ENCODE measurements around the gene MAN2A1.

MAN2A1 gene

GRCh38 chr5:109876030-109876725 is 186.5 kb downstream of the MAN2A1 start:
- no peak for TF ChIP-seq CTCF (IDR thresholded peaks at IDR 0.05; ENCODE audit: extremely low read depth, missing control alignments)
- no peak for DNase-seq (ENCODE audit: low spot score)

GRCh38 chr5:109876941-109877669 is 187.4 kb downstream of the MAN2A1 start:
- DNase-seq (ENCODE audit: low spot score), result no peak
- no peak for TF ChIP-seq CTCF (IDR thresholded peaks at IDR 0.05; ENCODE audit: extremely low read depth, missing control alignments)

- TF ChIP-seq CTCF (IDR thresholded peaks at IDR 0.05; ENCODE audit: extremely low read depth, missing control alignments), result no peak
- no peak for DNase-seq (ENCODE audit: low spot score)
These were observed 187.9 kb downstream of the MAN2A1 start for GRCh38 chr5:109877670-109878045.

GRCh38 chr5:109878887-109879286 is 189.2 kb downstream of the MAN2A1 start:
- no peak for TF ChIP-seq CTCF (IDR thresholded peaks at IDR 0.05; ENCODE audit: extremely low read depth, missing control alignments)

GRCh38 chr5:109880907-109881685 is 191.4 kb downstream of the MAN2A1 start:
- TF ChIP-seq CTCF (IDR thresholded peaks at IDR 0.05; ENCODE audit: extremely low read depth, missing control alignments), result no peak
- no peak for DNase-seq (ENCODE audit: low spot score)

More at GRCh38 chr5:109878887-109879286, 189.2 kb downstream of the MAN2A1 start:
- no peak for DNase-seq (ENCODE audit: low spot score)

GRCh38 chr5:109882546-109882945 is 192.8 kb downstream of the MAN2A1 start:
- DNase-seq (ENCODE audit: low spot score), result no peak
- no peak for TF ChIP-seq CTCF (IDR thresholded peaks at IDR 0.05; ENCODE audit: extremely low read depth, missing control alignments)

GRCh38 chr5:109884676-109885075 is 194.9 kb downstream of the MAN2A1 start:
- no peak for DNase-seq (ENCODE audit: low spot score)
- TF ChIP-seq CTCF (IDR thresholded peaks at IDR 0.05; ENCODE audit: extremely low read depth, missing control alignments), result no peak

Measured in GM20000 (cell line).